ENCODE data around the gene DEAF1.

DEAF1 gene

DNA sequence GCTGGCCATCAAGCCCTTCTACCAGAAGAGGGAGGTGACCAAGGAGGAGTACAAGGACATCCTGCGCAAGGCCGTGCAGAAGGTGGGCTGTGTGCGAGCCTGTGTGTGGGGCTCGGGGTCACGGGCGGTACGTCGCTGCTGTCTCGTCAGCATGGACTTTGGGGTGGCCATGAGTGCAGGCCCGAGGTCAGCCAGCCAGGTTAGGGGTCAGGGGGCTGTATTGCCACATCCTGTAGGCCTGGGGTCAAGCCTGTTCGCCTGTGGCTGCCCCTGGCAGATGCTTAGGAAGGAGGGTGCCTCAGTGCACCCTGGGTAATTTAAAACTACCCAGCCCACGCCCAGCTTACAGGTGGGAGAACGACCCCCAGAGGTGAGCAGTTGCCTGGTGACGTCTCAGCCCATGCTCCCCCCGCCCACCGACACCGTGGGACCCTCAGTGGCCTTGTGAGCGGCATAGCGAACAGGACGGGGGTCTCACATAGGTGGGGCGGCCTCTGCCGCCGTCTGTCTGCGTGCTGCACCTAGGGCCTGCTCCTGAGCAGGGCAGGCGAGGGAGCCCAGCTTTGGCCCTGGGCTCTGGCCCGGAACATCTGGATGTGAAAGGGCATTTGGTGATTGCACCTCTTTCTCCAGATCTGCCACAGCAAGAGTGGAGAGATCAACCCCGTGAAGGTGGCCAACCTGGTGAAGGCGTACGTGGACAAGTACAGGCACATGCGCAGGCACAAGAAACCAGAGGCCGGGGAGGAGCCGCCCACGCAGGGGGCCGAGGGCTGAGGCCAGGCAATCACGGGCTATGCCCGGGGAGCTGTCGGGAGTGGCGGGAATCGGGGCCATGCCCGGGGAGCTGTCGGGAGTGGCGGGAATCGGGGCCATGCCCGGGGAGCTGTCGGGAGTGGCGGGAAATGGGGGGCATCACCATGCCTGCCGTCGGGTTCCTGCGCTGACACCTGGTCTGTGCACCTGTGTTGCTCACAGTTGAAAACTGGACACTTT is 83.7 kb downstream of the DEAF1 start:
- DNase-seq: no peak

DNA sequence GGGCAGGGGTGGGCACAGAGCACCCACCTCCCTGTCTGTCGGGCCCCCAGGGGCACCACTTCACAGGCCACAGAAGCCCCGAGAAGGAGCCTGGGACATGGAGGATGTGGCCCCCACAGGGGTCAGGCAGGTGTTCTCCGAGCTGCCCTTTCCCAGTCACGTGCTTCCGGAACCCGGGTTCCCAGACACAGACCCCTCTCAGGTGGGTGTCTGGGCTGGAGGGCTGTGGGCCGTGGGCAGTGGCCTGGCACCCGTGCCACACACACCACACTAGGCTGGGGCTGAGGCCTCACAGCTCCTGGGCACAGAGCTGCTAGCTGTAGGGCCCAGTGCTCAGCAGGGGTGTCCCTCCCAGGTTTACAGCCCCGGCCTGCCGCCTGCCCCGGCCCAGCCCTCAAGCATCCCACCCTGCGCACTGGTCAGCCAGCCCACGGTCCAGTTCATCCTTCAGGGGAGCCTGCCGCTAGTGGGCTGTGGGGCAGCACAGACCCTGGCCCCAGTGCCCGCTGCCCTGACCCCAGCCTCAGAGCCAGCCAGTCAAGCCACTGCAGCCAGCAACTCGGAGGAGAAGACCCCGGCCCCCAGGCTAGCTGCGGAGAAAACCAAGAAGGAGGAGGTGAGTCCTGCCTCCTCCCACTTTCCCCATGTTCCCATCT is 84.7 kb downstream of the DEAF1 start:
- DNase-seq: no peak

- DNase-seq: no peak
Observed at GRCh38 chr11:609341-609811, 85.6 kb downstream of the DEAF1 start.

DNA sequence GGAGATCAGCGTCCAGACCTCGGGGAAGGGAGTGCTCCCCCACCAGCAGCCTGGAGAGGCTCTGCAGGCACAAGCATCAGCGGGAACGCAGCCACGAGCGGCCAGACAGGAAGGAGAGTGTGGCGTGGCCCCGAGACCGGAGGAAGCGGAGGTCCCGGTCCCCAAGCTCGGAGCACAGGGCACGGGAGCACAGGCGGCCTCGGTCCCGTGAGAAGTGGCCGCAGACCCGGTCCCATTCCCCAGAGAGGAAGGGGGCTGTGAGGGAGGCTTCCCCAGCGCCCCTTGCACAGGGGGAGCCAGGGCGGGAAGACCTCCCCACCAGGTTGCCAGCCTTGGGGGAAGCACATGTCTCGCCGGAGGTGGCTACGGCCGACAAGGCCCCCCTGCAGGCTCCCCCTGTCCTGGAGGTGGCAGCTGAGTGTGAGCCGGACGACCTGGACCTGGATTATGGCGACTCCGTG is 86.2 kb downstream of the DEAF1 start:
- no peak for DNase-seq

DNA sequence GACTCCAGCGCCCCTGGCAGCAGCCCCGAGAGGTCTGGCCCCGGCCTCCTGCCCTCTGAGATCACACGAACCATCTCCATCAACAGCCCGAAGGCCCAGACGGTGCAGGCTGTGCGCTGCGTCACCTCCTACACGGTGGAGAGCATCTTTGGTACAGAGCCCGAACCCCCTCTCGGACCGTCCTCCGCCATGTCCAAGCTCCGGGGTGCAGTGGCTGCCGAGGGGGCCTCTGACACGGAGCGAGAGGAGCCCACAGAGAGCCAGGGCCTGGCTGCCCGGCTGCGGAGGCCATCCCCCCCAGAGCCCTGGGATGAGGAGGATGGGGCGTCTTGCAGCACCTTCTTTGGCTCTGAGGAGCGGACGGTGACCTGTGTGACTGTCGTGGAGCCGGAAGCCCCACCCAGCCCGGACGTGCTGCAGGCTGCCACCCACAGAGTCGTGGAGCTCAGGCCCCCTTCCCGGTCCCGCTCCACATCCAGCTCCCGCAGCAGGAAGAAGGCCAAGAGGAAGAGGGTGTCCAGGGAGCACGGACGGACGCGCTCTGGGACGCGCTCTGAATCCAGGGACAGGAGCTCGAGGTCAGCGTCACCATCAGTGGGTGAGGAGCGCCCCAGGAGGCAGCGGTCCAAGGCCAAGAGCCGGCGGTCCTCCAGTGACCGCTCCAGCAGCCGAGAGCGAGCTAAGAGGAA is 86.9 kb downstream of the DEAF1 start:
- DNase-seq: no peak

DNA sequence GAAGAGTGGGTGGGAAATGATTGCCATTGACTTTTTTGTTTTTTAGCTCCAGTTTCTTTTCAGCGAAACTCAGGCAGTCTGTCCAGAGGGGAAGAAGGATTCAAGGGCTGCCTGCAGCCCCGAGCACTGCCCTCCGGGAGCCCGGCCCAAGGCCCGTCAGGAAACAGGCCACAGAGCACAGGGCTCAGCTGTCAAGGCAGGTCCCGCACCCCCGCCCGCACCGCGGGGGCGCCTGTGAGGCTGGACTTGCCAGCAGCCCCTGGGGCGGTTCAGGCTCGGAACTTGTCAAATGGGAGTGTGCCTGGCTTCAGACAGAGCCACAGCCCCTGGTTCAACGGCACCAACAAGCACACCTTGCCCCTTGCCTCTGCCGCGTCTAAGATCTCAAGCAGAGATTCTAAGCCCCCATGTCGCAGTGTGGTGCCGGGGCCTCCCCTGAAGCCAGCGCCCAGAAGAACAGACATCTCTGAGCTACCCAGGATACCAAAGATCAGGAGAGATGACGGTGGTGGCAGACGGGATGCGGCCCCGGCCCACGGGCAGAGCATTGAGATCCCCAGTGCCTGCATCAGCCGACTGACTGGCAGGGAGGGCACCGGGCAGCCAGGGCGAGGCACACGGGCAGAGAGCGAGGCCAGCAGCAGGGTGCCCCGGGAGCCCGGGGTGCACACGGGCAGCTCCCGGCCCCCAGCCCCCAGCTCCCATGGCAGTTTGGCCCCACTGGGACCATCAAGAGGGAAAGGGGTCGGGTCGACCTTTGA is 87.8 kb downstream of the DEAF1 start:
- no peak for DNase-seq

- DNase-seq: no peak
Observed at GRCh38 chr11:606245-606644, 88.8 kb downstream of the DEAF1 start.

- DNase-seq: no peak
Observed at GRCh38 chr11:605286-606129, 89.5 kb downstream of the DEAF1 start.

DNA sequence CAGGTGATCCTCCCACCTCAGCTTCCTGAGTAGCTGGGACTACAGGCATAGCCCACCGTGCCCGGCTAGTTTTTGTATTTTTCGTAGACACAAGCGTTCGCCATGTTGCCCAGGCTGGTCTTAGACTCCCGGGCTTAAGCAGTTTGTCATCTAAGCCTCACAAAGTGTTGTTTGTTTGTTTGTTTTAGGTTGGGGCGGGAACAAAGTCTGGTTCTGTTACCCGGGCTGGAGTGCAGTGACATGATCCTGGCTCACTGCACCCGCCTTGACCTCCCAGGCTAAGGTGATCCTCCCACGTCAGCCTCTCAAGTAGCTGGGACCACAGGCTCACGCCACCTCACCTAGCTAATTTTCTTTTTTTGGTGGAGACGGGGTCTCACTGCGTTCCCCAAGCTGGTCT is 91.9 kb downstream of the DEAF1 start:
- no peak for DNase-seq

GRCh38 chr11:601573-602245 is 93.3 kb downstream of the DEAF1 start:
- DNase-seq: no peak

DNA sequence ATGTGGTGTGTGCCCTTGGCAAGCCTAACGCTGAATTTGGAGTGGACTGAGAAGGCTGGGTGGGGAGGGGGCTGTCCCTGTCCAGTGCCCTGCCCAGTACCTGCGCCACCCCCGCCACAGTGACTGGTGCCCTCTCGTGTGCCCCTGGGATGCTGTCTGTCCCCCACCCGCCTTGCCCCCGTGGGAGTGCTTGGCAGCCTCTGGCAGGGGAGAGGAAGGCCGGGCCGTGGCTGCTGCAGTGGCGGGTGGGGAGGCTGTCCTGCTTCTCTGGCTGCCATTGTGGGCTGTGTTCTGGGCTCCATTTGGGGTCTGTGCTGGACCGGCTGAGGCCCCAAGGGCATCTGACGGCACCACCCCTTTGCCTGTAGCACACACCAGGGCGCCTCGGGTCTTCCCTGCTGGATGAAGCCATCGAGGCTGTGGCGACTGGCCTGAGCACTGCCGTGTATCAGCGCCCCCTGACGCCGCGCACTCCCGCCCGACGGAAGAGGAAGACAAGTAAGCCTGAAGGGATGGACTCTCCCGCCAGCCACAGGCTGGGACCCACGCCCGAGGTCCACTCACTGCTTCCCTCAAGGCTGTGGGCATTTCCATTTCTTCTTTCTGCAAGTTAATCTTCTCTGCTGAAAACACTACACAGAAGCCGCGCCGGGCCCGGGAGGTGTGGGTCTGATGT is 96.9 kb downstream of the DEAF1 start:
- DNase-seq: no peak

- no peak for DNase-seq
Observed at GRCh38 chr11:597166-597725, 97.8 kb downstream of the DEAF1 start.

- DNase-seq: no peak
Observed at GRCh38 chr11:596374-596773, 98.6 kb downstream of the DEAF1 start.

GRCh38 chr11:595400-595799 is 99.6 kb downstream of the DEAF1 start:
- DNase-seq: no peak
